Measurements from ENCODE around the gene APOBEC4. TPM values are rescaled to one million over a fixed set of nuclear protein-coding genes. Genes with fewer than 3 reads are reported as not detected.

The APOBEC4 gene
- total RNA-seq, 1 experiment from 2014 or later = not detected

- ChIA-PET CTCF (interaction anchor here (1.2 to 4.3 kb wide), 3 partner anchors 31 to 261 kb away, joined by 3 to 83 read pairs (median 9); no protein-coding TSS in a partner anchor), POLR2A (no interaction called here), RAD21 (ENCODE audit: low non-redundant PET in 1 of 2, low total read pairs in 2 of 2, uncharacterized antibody in 2 of 2, unreplicated experiment in 2 of 2) (no interaction called here)
- Histone ChIP-seq H3K36me3 (ENCODE audit: control insufficient read depth in 1 of 2, insufficient read depth in 2 of 2, low read length in 2 of 2) (no peaks in the 10 kb centered on the region), H3K4me1 (ENCODE audit: control insufficient read depth in 1 of 2, insufficient read depth in 2 of 2, low read length in 2 of 2) (0 out of 4 replicates have a peak, but pooled peaks cover 0 to 3% of the 10 kb centered on the region in 2 experiments), H3K9me3 (ENCODE audit: control insufficient read depth in 1 of 2, insufficient read depth in 1 of 2, low read depth in 1 of 2, low read length in 2 of 2) (no peaks in the 10 kb centered on the region), H3K9me2 (ENCODE audit: insufficient read depth) (no peaks in the 10 kb centered on the region), H3K79me2 (ENCODE audit: insufficient read depth, low read length) (no peaks in the 10 kb centered on the region), H3K27me3 (ENCODE audit: insufficient read depth, low read length) (no peaks in the 10 kb centered on the region), H2AFZ (ENCODE audit: low read depth, low read length, poor library complexity, severe bottlenecking) (no peak overlapping the region), H3K9ac (ENCODE audit: low read length) (no peak overlapping the region), H4K20me1 (ENCODE audit: insufficient read depth) (no peaks in the 10 kb centered on the region), H3K4me3 (replicated peaks in 1 of 2; ENCODE audit: low read depth in 1 of 2, low read length in 2 of 2) (no peak overlapping the region), H3K4me2 (ENCODE audit: low read length) (no peak overlapping the region), H3K27ac (ENCODE audit: low read depth, low read length) (no peak overlapping the region)
- TF ChIP-seq, protein P1, sequence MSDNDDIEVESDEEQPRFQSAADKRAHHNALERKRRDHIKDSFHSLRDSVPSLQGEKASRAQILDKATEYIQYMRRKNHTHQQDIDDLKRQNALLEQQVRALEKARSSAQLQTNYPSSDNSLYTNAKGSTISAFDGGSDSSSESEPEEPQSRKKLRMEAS (IDR thresholded peaks at IDR 0.05) = no peak
- TF ChIP-seq CTCF (IDR thresholded peaks at IDR 0.05 in 2 of 3, conservative IDR thresholded peaks at IDR 0.05 in 1 of 3; ENCODE audit: borderline replicate concordance in 1 of 3, insufficient read depth in 1 of 3, low read depth in 2 of 3, low read length in 2 of 3) (no peak), ZFX (IDR thresholded peaks at IDR 0.05) (no peak), POLR2AphosphoS5 (IDR thresholded peaks at IDR 0.05; ENCODE audit: low read depth, low read length) (no peak), RAD21 (IDR thresholded peaks at IDR 0.05; ENCODE audit: low read depth) (no peak), ZBTB33 (IDR thresholded peaks at IDR 0.05; ENCODE audit: extremely low read depth, insufficient replicate concordance, low read length) (no peak), SP1 (IDR thresholded peaks at IDR 0.05; ENCODE audit: low read depth) (no peak), EZH2 (IDR thresholded peaks at IDR 0.05) (no peak), ATF3 (IDR thresholded peaks at IDR 0.05) (no peak), SRF (IDR thresholded peaks at IDR 0.05; ENCODE audit: low read depth) (no peak), CBX3 (IDR thresholded peaks at IDR 0.05; ENCODE audit: low read depth) (no peak), EZH2phosphoT487 (IDR thresholded peaks at IDR 0.05; ENCODE audit: borderline replicate concordance) (no peak)
- TF ChIP-seq, protein P2, sequence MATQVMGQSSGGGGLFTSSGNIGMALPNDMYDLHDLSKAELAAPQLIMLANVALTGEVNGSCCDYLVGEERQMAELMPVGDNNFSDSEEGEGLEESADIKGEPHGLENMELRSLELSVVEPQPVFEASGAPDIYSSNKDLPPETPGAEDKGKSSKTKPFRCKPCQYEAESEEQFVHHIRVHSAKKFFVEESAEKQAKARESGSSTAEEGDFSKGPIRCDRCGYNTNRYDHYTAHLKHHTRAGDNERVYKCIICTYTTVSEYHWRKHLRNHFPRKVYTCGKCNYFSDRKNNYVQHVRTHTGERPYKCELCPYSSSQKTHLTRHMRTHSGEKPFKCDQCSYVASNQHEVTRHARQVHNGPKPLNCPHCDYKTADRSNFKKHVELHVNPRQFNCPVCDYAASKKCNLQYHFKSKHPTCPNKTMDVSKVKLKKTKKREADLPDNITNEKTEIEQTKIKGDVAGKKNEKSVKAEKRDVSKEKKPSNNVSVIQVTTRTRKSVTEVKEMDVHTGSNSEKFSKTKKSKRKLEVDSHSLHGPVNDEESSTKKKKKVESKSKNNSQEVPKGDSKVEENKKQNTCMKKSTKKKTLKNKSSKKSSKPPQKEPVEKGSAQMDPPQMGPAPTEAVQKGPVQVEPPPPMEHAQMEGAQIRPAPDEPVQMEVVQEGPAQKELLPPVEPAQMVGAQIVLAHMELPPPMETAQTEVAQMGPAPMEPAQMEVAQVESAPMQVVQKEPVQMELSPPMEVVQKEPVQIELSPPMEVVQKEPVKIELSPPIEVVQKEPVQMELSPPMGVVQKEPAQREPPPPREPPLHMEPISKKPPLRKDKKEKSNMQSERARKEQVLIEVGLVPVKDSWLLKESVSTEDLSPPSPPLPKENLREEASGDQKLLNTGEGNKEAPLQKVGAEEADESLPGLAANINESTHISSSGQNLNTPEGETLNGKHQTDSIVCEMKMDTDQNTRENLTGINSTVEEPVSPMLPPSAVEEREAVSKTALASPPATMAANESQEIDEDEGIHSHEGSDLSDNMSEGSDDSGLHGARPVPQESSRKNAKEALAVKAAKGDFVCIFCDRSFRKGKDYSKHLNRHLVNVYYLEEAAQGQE (IDR thresholded peaks at IDR 0.05; ENCODE audit: low read depth) = no peak
- ATAC-seq = no peak
- BruUV-seq (replicated peaks) = no TSS peak
- intact Hi-C loops (cut with micrococcal nuclease) = no loop called here
- no peak for DNase-seq (ENCODE audit: low read depth, low spot score)
Observed at GRCh38 chr1:183653462-183653794, 312 bp upstream of the APOBEC4 start.
